Activated CD4-positive, alpha-beta T cell treated with anti-CD3 and anti-CD28 coated beads for 36 hours (primary cell): Measurements from ENCODE around the gene POLG. TPM values are rescaled to one million over a fixed set of nuclear protein-coding genes. Genes with fewer than 3 reads are reported as not detected.

Experiments used
- ATAC-seq: fragments of 200-7000 bp; cut with Tn5 transposase; one replicate; pipeline ENCODE4 v1.10.0; 2021; ENCODE audit warnings: mild to moderate bottlenecking, moderate library complexity
- CTCF ChIA-PET: fragments of 350-600 bp; sonication (Branson Sonifier 250); formaldehyde crosslinking; loops from one replicate; lab custom pipeline; 2021; ENCODE audit warnings: antibody characterized with exemption; lab: Charles Lee
- POLR2A ChIA-PET: fragments of 350-600 bp; sonication (Branson Sonifier 250); formaldehyde crosslinking; loops from one replicate; lab custom pipeline; 2021; ENCODE audit warnings: antibody characterized with exemption, inconsistent platforms; lab: Charles Lee
- DNase-seq: peaks from one replicate; pipeline ENCODE4 v3.0.0-alpha.2; 2020
- H3K27ac Mint-ChIP-seq: one replicate; pipeline ENCODE4 v1.8.0; 2021; ENCODE audit warnings: mixed read lengths
- H3K27me3 Mint-ChIP-seq: one replicate; pipeline ENCODE4 v1.8.0; 2021; ENCODE audit warnings: mixed read lengths
- H3K36me3 Mint-ChIP-seq: one replicate; pipeline ENCODE4 v1.8.0; 2021; ENCODE audit warnings: low read depth, mixed read lengths
- H3K4me1 Mint-ChIP-seq: one replicate; pipeline ENCODE4 v1.8.0; 2021; ENCODE audit warnings: mixed read lengths
- H3K4me3 Mint-ChIP-seq: one replicate; pipeline ENCODE4 v1.8.0; 2021; ENCODE audit warnings: mild to moderate bottlenecking, moderate library complexity, mixed read lengths
- H3K9me3 Mint-ChIP-seq: one replicate; pipeline ENCODE4 v1.8.0; 2021; ENCODE audit warnings: low read depth, mixed read lengths
- intact Hi-C, 2 experiments: fragments of 100-400 bp; cut with DNase I in 1 of 2; cut with micrococcal nuclease in 1 of 2; formaldehyde crosslinking; loops; one replicate each; pipeline versions ENCODE4 v1.14.2 to v1.15.1; 2022 to 2024; cut with DNase I, micrococcal nuclease
- total RNA-seq, 2 experiments: library from RNA; stranded (reverse); gene quantifications; one replicate each; pipeline ENCODE4 v1.2.3, GENCODE V29; 2021

POLG gene
- total RNA-seq, 2 experiments from 2014 or later, result 63.2 to 80.4 TPM

GRCh38 chr15:89332446-89332845, 2.2 kb downstream of the POLG start:
- H3K27ac Mint-ChIP-seq, result peak overlapping the region; percentile 39
- DNase-seq (peak; percentile 32), ATAC-seq (no peak)
- no peaks in the 10 kb centered on the region for H3K9me3 Mint-ChIP-seq
- peaks cover 2% of the 10 kb centered on the region for H3K27me3 Mint-ChIP-seq
- peaks cover 60% of the 10 kb centered on the region for H3K36me3 Mint-ChIP-seq
- ChIA-PET CTCF (interaction anchor here (0.6 to 1.4 kb wide), 3 partner anchors 13 to 126 kb away, joined by 3 to 4 read pairs (median 4); no protein-coding TSS in a partner anchor), POLR2A (no interaction called here)
- intact Hi-C loops, result loop anchor here in 1 of 2 experiments (5.0 to 10.0 kb wide), 4 partner anchors 265 to 1262 kb away; partner anchors contain the start of genes AEN and HAPLN3
- peaks cover 61% of the 10 kb centered on the region for H3K4me1 Mint-ChIP-seq
- peak overlapping the region; percentile 52 for H3K4me3 Mint-ChIP-seq

- DNase-seq (no peak), ATAC-seq (no peak)
- CTCF ChIA-PET, result interaction anchor here (0.9 to 2.0 kb wide), 3 partner anchors 27 to 124 kb away, joined by 3 to 7 read pairs (median 4); no protein-coding TSS in a partner anchor
- Mint-ChIP-seq H3K9me3 (no peaks in the 10 kb centered on the region), H3K4me1 (peaks cover 59% of the 10 kb centered on the region), H3K27ac (peak overlapping the region; percentile 52), H3K36me3 (peaks cover 72% of the 10 kb centered on the region), H3K27me3 (peaks cover 2% of the 10 kb centered on the region), H3K4me3 (peak overlapping the region; percentile 52)
- intact Hi-C loops, result loop anchor here in 1 of 2 experiments (5.0 to 10.0 kb wide), 4 partner anchors 264 to 1264 kb away; partner anchors contain the start of genes AEN and HAPLN3
- POLR2A ChIA-PET, result interaction anchor here (0.6 to 1.1 kb wide), 2 partner anchors 9 to 220 kb away, joined by 3 read pairs; no protein-coding TSS in a partner anchor
Measured at GRCh38 chr15:89330881-89331595, 3.6 kb downstream of the POLG start.

GRCh38 chr15:89330119-89330518, 4.5 kb downstream of the POLG start:
- Mint-ChIP-seq H3K4me3 (peak overlapping the region; percentile 35), H3K4me1 (peaks cover 52% of the 10 kb centered on the region), H3K27me3 (peaks cover 2% of the 10 kb centered on the region), H3K27ac (peak overlapping the region; percentile 59), H3K36me3 (peaks cover 78% of the 10 kb centered on the region), H3K9me3 (no peaks in the 10 kb centered on the region)
- CTCF ChIA-PET, result interaction anchor here (0.6 to 2.0 kb wide), 6 partner anchors 13 to 123 kb away, joined by 3 to 7 read pairs (median 4); no protein-coding TSS in a partner anchor
- intact Hi-C loops, result loop anchor here in 1 of 2 experiments (5.0 to 10.0 kb wide), 4 partner anchors 263 to 1265 kb away; partner anchors contain the start of genes AEN and HAPLN3
- ATAC-seq, result no peak
- no peak for DNase-seq
- POLR2A ChIA-PET, result interaction anchor here (0.5 to 0.7 kb wide), 3 partner anchors 54 to 270 kb away, joined by 4 read pairs; no protein-coding TSS in a partner anchor

- ATAC-seq (peak; percentile 45), DNase-seq (peak; percentile 44)
- Mint-ChIP-seq H3K4me3 (no peak overlapping the region), H3K27me3 (no peaks in the 10 kb centered on the region), H3K27ac (peak overlapping the region; percentile 59), H3K9me3 (no peaks in the 10 kb centered on the region), H3K4me1 (peaks cover 48% of the 10 kb centered on the region), H3K36me3 (peaks cover 79% of the 10 kb centered on the region)
- POLR2A ChIA-PET, result interaction anchor here (0.5 to 0.7 kb wide), 4 partner anchors 17 to 271 kb away, joined by 4 read pairs; no protein-coding TSS in a partner anchor
- CTCF ChIA-PET, result interaction anchor here (0.6 to 2.0 kb wide), 9 partner anchors 10 to 123 kb away, joined by 3 to 7 read pairs (median 4); no protein-coding TSS in a partner anchor
- intact Hi-C loops, result loop anchor here in 1 of 2 experiments (5.0 to 10.0 kb wide), 4 partner anchors 262 to 1265 kb away; partner anchors contain the start of genes AEN and HAPLN3
Measured at GRCh38 chr15:89329329-89330084, 5.1 kb downstream of the POLG start.

- ChIA-PET POLR2A (interaction anchor here (0.6 kb wide), 1 partner anchor 16 kb away, joined by 4 read pairs; no protein-coding TSS in a partner anchor), CTCF (interaction anchor here (0.7 to 2.0 kb wide), 4 partner anchors 11 to 122 kb away, joined by 3 to 7 read pairs (median 4); no protein-coding TSS in a partner anchor)
- Mint-ChIP-seq H3K4me3 (no peak overlapping the region), H3K27me3 (no peaks in the 10 kb centered on the region), H3K9me3 (no peaks in the 10 kb centered on the region), H3K4me1 (peaks cover 46% of the 10 kb centered on the region), H3K27ac (no peak overlapping the region), H3K36me3 (peaks cover 79% of the 10 kb centered on the region)
- DNase-seq, result no peak
- intact Hi-C loops, result no loop called here
- ATAC-seq, result no peak
Measured at GRCh38 chr15:89328398-89329254, 6.0 kb downstream of the POLG start.

- H3K9me3 Mint-ChIP-seq, result no peaks in the 10 kb centered on the region
- peaks cover 84% of the 10 kb centered on the region for H3K36me3 Mint-ChIP-seq
- no peak overlapping the region for H3K27ac Mint-ChIP-seq
- no peak overlapping the region for H3K4me3 Mint-ChIP-seq
- ChIA-PET POLR2A (interaction anchor here (0.6 kb wide), 1 partner anchor 425 kb away, joined by 3 read pairs; no protein-coding TSS in a partner anchor), CTCF (interaction anchor here (1.4 kb wide), 1 partner anchor 9 kb away, joined by 3 read pairs; no protein-coding TSS in a partner anchor)
- DNase-seq (no peak), ATAC-seq (no peak)
- H3K27me3 Mint-ChIP-seq, result no peaks in the 10 kb centered on the region
- intact Hi-C loops, result no loop called here
- peaks cover 38% of the 10 kb centered on the region for H3K4me1 Mint-ChIP-seq
Measured at GRCh38 chr15:89327113-89327512, 7.5 kb downstream of the POLG start.

- H3K27me3 Mint-ChIP-seq, result no peaks in the 10 kb centered on the region
- ATAC-seq (no peak), DNase-seq (no peak)
- peaks cover 30% of the 10 kb centered on the region for H3K4me1 Mint-ChIP-seq
- intact Hi-C loops, result no loop called here
- H3K4me3 Mint-ChIP-seq, result no peak overlapping the region
- peaks cover 84% of the 10 kb centered on the region for H3K36me3 Mint-ChIP-seq
- POLR2A ChIA-PET, result interaction anchor here (0.6 kb wide), 1 partner anchor 37 kb away, joined by 3 read pairs; no protein-coding TSS in a partner anchor
- no peaks in the 10 kb centered on the region for H3K9me3 Mint-ChIP-seq
- H3K27ac Mint-ChIP-seq, result peak overlapping the region; percentile 19
- CTCF ChIA-PET, result interaction anchor here (0.6 to 1.4 kb wide), 2 partner anchors 8 to 29 kb away, joined by 3 to 4 read pairs; no protein-coding TSS in a partner anchor
Measured at GRCh38 chr15:89326316-89326715, 8.3 kb downstream of the POLG start.

- H3K4me1 Mint-ChIP-seq, result peaks cover 19% of the 10 kb centered on the region
- DNase-seq (no peak), ATAC-seq (no peak)
- H3K27ac Mint-ChIP-seq, result no peak overlapping the region
- no peak overlapping the region for H3K4me3 Mint-ChIP-seq
- CTCF ChIA-PET, result interaction anchor here (0.7 to 1.1 kb wide), 2 partner anchors 80 to 91 kb away, joined by 3 read pairs; no protein-coding TSS in a partner anchor
- POLR2A ChIA-PET, result no interaction called here
- no peaks in the 10 kb centered on the region for H3K27me3 Mint-ChIP-seq
- intact Hi-C loops, result no loop called here
- H3K36me3 Mint-ChIP-seq, result peaks cover 80% of the 10 kb centered on the region
- H3K9me3 Mint-ChIP-seq, result no peaks in the 10 kb centered on the region
Measured at GRCh38 chr15:89325039-89325803, 9.4 kb downstream of the POLG start.

GRCh38 chr15:89323825-89324224, 10.8 kb downstream of the POLG start:
- Mint-ChIP-seq H3K4me1 (peaks cover 9% of the 10 kb centered on the region), H3K27ac (no peak overlapping the region), H3K36me3 (peaks cover 79% of the 10 kb centered on the region), H3K9me3 (no peaks in the 10 kb centered on the region), H3K4me3 (no peak overlapping the region), H3K27me3 (no peaks in the 10 kb centered on the region)
- CTCF ChIA-PET, result interaction anchor here (0.7 to 1.1 kb wide), 2 partner anchors 79 to 231 kb away, joined by 3 read pairs; no protein-coding TSS in a partner anchor
- POLR2A ChIA-PET, result interaction anchor here (0.5 to 1.0 kb wide), 3 partner anchors 9 to 567 kb away, joined by 3 to 4 read pairs (median 4); no protein-coding TSS in a partner anchor
- no peak for DNase-seq
- ATAC-seq, result no peak
- intact Hi-C loops, result no loop called here
